Liver (tissue), 3 donors: ENCODE results near the gene STK11.

Experiments used
- GABPA ChIP-seq, 2 donors: IDR thresholded peaks in 1 of 2; conservative IDR thresholded peaks in 1 of 2; 2 replicates each; pipeline ENCODE4 v1.6.1; 2016; ENCODE audit warnings: antibody characterized with exemption in 2 of 2, mild to moderate bottlenecking in 1 of 2, moderate library complexity in 1 of 2
- NR2F2 ChIP-seq: IDR thresholded peaks from 2 replicates; pipeline ENCODE4 v1.6.1; 2016; ENCODE audit warnings: antibody characterized with exemption
- RAD21 ChIP-seq, 2 donors: IDR thresholded peaks; 2 replicates each; pipeline ENCODE4 v1.6.1; 2016; ENCODE audit warnings: antibody characterized with exemption in 2 of 2, mild to moderate bottlenecking in 2 of 2
- RXRA ChIP-seq, 2 donors: IDR thresholded peaks; 2 replicates each; pipeline ENCODE4 v1.6.1; 2017 to 2018; ENCODE audit warnings: antibody characterized with exemption in 2 of 2, mild to moderate bottlenecking in 1 of 2
- TAF1 ChIP-seq: conservative IDR thresholded peaks from 2 replicates; pipeline ENCODE4 v1.6.1; 2016; ENCODE audit warnings: antibody characterized with exemption, mild to moderate bottlenecking
- YY1 ChIP-seq: IDR thresholded peaks from 2 replicates; pipeline ENCODE4 v1.6.1; 2016; ENCODE audit warnings: antibody characterized with exemption, mild to moderate bottlenecking
- TF ChIP-seq, protein P1 (sequence below): fragments of 150-350 bp; IDR thresholded peaks from 2 replicates; pipeline ENCODE4 v1.5.1; 2017; ENCODE audit warnings: improper control_type of control experiment, low read depth, low read length; ENCODE audit not compliant: missing input control
- TF ChIP-seq, protein P2 (sequence below): IDR thresholded peaks from 2 replicates; pipeline ENCODE4 v1.6.1; 2016; ENCODE audit warnings: antibody characterized with exemption
- TF ChIP-seq, protein P3 (sequence below): IDR thresholded peaks from 2 replicates; pipeline ENCODE4 v1.6.1; 2016; ENCODE audit warnings: antibody characterized with exemption
- TF ChIP-seq, protein P4 (sequence below): IDR thresholded peaks from 2 replicates; pipeline ENCODE4 v1.6.1; 2016; ENCODE audit warnings: antibody characterized with exemption, mild to moderate bottlenecking
- donor health status: healthy.
- donor health status: healthy.

DNA sequence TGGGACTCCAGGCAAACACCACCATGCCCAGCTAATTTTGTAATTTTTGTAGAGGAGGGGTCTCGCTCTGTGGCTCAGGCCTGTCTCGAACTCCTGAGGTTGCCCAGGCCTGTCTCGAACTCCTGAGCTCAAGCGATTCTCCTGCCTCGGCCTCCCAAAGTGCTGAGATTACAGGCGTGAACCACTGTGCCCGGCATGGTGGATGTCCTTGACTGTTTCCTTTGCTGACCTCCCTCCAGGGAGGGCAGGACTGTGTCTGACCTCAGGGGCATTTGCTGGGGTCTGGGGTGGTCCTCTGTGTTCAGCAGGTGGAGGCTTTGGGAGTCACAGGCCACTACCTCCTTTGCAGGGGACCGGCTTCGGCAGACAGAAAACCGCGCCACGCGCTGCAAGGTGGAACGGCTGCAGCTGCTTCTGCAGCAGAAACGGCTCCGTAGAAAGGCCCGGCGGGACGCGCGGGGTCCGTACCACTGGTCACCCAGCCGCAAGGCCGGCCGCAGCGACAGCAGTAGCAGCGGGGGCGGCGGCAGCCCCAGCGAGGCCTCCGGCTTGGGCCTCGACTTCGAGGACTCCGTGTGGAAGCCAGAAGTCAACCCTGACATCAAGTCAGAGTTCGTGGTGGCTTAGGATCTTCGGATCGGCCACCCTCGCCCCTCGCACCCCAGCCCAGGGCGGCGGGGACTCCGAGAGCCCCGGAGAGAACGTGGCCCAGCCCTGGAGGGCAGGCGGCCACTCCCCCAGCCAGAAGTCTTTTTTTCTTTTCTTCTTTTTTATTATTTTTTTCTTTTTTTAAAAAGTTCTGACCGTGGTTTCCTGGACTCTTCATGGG is 51.3 kb downstream of the STK11 start:
- TF ChIP-seq YY1 (no peak), TAF1 (no peak), RAD21 (IDR thresholded peaks at IDR 0.05) (no peak), NR2F2 (no peak), RXRA (IDR thresholded peaks at IDR 0.05) (no peak), GABPA (IDR thresholded peaks at IDR 0.05 in 1 of 2, conservative IDR thresholded peaks at IDR 0.05 in 1 of 2) (no peak)
- TF ChIP-seq, protein P1, sequence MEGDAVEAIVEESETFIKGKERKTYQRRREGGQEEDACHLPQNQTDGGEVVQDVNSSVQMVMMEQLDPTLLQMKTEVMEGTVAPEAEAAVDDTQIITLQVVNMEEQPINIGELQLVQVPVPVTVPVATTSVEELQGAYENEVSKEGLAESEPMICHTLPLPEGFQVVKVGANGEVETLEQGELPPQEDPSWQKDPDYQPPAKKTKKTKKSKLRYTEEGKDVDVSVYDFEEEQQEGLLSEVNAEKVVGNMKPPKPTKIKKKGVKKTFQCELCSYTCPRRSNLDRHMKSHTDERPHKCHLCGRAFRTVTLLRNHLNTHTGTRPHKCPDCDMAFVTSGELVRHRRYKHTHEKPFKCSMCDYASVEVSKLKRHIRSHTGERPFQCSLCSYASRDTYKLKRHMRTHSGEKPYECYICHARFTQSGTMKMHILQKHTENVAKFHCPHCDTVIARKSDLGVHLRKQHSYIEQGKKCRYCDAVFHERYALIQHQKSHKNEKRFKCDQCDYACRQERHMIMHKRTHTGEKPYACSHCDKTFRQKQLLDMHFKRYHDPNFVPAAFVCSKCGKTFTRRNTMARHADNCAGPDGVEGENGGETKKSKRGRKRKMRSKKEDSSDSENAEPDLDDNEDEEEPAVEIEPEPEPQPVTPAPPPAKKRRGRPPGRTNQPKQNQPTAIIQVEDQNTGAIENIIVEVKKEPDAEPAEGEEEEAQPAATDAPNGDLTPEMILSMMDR = no peak
- TF ChIP-seq, protein P2, sequence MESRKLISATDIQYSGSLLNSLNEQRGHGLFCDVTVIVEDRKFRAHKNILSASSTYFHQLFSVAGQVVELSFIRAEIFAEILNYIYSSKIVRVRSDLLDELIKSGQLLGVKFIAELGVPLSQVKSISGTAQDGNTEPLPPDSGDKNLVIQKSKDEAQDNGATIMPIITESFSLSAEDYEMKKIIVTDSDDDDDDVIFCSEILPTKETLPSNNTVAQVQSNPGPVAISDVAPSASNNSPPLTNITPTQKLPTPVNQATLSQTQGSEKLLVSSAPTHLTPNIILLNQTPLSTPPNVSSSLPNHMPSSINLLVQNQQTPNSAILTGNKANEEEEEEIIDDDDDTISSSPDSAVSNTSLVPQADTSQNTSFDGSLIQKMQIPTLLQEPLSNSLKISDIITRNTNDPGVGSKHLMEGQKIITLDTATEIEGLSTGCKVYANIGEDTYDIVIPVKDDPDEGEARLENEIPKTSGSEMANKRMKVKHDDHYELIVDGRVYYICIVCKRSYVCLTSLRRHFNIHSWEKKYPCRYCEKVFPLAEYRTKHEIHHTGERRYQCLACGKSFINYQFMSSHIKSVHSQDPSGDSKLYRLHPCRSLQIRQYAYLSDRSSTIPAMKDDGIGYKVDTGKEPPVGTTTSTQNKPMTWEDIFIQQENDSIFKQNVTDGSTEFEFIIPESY = no peak
- TF ChIP-seq, protein P3, sequence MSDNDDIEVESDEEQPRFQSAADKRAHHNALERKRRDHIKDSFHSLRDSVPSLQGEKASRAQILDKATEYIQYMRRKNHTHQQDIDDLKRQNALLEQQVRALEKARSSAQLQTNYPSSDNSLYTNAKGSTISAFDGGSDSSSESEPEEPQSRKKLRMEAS = no peak
- TF ChIP-seq, protein P4, sequence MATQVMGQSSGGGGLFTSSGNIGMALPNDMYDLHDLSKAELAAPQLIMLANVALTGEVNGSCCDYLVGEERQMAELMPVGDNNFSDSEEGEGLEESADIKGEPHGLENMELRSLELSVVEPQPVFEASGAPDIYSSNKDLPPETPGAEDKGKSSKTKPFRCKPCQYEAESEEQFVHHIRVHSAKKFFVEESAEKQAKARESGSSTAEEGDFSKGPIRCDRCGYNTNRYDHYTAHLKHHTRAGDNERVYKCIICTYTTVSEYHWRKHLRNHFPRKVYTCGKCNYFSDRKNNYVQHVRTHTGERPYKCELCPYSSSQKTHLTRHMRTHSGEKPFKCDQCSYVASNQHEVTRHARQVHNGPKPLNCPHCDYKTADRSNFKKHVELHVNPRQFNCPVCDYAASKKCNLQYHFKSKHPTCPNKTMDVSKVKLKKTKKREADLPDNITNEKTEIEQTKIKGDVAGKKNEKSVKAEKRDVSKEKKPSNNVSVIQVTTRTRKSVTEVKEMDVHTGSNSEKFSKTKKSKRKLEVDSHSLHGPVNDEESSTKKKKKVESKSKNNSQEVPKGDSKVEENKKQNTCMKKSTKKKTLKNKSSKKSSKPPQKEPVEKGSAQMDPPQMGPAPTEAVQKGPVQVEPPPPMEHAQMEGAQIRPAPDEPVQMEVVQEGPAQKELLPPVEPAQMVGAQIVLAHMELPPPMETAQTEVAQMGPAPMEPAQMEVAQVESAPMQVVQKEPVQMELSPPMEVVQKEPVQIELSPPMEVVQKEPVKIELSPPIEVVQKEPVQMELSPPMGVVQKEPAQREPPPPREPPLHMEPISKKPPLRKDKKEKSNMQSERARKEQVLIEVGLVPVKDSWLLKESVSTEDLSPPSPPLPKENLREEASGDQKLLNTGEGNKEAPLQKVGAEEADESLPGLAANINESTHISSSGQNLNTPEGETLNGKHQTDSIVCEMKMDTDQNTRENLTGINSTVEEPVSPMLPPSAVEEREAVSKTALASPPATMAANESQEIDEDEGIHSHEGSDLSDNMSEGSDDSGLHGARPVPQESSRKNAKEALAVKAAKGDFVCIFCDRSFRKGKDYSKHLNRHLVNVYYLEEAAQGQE = no peak
